ENCODE data around the gene NPFFR2.
"Not testable (repeated sequence)": the region's sequence is repeated elsewhere in the genome, so short reads cannot be mapped to it uniquely, and the experiment has no call there.

NPFFR2 gene

DNA sequence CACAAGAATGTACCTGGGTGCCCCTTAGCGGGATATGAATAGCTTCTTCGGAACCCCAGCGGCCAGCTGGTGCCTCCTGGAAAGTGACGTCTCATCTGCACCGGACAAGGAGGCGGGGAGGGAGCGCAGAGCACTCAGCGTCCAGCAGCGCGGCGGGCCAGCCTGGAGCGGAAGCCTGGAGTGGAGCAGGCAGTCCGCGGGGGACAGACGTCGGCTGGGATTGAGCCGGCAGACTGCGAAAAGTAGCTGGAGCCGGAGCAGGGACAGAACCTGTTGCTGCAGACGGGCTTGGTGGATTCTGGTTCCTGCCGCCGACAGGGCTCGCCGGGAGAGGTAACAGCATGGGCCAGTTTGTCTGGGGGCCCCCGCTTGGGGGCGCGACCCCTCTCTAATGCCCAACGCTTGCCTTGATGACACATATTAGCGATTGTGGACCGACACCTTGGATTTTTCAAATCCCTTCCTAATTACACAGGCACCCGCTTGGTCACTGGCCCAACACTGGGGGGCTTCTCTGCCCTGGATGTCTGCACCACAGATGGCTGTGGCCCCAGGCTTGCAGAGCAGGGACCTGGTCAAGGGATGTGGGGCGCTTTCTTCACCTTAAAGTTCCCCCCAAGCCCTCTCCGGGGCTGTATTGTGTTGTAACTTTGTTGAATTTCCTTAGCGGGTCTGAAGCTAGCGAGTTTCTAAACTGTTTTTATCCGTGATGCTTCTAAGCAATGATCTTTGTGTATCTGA lies at the start of gene NPFFR2:
NPFFR2 (plus strand) TSS at position 133 of the 741 bp plus-strand sequence. CDS start 96,592 bp downstream, outside the sequence.
- no peak for DNase-seq (ENCODE audit: low spot score)

GRCh38 chr4:71992571-71993312 lies 39.1 kb upstream of the NPFFR2 start:
- no peak for DNase-seq (ENCODE audit: low spot score)

DNA sequence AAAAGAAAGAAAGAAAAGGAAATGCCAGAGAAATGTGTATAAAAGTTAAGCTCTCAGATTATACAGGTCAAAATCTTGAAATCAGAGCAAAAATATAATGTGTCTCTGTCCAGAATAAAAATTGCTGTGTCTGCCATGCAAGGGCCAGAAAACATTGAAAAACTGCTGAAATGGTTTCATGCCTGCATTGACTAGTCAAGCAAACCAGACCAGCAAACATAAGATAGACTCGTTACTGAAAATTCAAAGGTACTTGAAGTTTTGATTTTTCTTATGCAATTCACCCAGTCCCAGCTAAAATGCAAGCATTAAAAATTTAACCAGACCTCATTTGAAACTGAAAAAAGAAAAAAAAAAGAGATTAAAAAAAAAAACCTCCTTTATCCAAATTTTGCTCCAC lies 37.2 kb upstream of the NPFFR2 start:
- no peak for DNase-seq (ENCODE audit: low spot score)

DNA sequence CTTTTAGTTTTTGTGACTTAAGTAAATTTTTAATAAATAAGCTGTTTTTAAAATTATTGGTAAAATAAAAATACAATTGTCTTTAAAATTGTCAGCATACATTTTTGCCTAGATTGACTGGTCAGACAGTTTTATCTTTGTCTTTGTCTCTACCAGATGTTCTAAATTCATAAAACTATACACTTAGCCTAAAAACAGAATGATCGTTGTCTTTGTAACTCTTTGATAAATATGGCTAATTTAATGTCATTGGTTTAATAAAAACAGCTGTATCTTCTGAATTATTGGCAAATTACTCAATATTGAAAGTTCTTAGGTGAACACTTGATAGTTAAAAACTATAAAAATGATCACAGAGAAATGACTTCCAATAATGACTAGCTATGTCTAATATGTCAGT lies 36.5 kb upstream of the NPFFR2 start:
- DNase-seq (ENCODE audit: low spot score), result no peak

- DNase-seq (ENCODE audit: low spot score), result no peak
These were observed 25.2 kb upstream of the NPFFR2 start for GRCh38 chr4:72006586-72006985.

DNA sequence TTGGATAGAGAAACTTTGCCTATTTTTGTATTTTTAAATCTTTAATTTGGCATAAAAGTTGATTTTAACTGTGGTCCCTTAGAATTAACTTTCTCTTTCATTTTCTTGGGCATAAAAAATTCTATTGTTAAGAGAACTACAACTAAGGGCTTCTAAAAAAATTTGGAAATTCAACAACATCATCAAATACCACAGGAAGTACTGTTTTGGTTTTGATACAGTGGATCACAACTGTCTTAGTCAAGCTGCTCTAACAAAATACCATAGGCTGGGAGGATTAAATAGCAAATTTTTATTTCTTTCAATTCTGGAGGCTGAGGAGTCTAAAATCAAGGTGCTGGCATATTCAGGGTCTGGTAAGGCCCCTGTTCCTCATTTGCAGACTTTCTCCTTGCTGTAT lies 19.9 kb upstream of the NPFFR2 start:
- no peak for DNase-seq (ENCODE audit: low spot score)

GRCh38 chr4:72016011-72016410 lies 15.8 kb upstream of the NPFFR2 start:
- DNase-seq (ENCODE audit: low spot score), result no peak

DNA sequence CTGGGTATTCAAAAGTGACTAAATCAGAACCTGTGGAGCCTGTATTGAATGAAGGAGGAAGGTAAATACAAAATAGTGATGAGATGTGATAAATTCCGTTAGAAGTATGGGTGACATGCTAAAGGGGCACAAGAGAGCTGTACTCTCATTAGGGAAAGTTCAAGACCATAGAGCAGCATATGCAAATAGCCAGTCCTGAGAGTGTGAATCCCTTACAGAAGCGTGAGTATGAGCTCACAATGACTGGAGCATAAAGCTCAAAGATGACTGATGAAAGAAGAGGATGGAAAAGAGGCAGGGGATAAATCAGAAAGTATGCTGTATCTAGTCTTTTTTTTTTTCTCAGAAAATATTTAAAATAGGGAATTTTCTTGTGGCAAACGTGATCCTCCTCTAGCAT lies 12.1 kb upstream of the NPFFR2 start:
- no peak for DNase-seq (ENCODE audit: low spot score)

DNA sequence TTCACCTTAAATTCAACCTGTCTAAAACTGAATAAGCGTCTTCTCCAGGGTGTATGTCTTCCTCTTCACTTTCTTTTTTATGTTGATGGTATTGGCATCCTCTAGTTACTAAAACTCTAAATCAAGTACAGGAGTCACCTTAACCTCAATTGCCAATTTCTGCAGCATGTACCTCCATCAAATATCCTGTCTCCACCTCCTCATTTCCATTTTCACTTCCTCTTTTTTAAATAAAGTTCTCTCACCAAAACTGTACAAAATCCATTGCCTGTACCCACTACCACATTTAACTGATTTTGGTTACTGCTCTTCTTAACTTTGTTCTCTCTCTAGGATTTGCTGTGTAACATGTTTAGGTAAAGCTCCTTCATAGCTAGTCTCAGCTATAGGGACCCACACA lies 9.2 kb upstream of the NPFFR2 start:
- peak; percentile 5 for DNase-seq (ENCODE audit: low spot score)

DNA sequence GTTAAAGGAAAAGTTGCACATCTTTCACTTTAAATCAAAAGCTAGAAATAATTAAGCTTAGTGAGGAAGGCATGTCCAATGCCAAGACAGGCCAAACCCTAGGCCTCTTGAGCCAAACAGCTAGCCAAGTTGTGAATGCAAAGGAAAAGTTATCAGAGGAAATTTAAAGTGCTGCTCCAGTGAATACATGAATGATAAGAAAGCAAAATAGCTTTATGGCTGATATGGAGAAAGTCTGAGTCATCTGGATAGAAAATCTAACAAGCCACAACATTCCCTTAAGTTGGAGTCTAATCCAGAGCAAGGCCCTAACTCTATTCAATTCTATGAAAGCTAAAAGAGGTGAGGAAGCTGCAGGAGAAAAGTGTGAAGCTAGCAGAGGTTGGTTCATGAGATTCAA lies 23.8 kb downstream of the NPFFR2 start:
- DNase-seq (ENCODE audit: low spot score), result no peak

- no peak for DNase-seq (ENCODE audit: low spot score)
These were observed 31.9 kb downstream of the NPFFR2 start for GRCh38 chr4:72063726-72064125.

DNA sequence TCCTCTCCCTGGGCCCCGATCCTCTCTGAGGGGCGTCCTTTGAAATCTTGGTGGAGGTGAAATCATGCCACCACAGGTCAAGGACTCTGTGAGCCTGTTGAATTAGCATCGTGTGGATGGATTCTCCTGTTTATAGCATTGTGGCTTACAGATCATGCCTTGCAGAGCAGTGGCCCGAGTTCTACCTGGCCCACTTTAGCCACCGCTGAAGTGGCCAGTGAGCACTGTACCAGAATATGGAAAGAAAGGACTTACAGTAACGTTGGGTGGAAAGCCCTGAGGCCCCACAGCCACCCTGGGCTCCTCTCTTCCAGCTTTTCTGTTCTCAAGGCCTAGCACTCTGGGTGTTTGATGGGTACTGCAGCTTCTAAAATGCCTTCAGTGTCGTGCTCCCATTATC lies 35.3 kb downstream of the NPFFR2 start:
- DNase-seq (ENCODE audit: low spot score), result no peak

DNA sequence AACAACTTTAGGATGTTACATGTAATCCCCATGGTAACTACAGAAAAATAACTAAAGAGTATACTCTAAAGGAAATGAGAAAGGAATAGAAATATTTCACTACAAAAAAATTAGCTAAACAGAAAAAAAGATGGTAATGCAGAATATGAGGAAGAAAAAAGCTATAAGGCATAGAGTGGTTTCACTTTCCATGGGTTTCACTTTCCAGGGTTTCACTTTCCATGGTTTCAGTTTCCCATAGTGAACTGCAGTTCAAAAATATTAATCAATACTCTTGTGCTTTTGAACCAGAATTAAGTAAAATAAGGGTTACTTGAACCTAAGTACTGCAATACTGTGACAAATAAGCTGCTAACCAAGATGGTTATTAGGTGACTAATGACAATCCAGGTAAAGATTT lies 42.0 kb downstream of the NPFFR2 start:
- no peak for DNase-seq (ENCODE audit: low spot score)

- DNase-seq (ENCODE audit: low spot score), result no peak
These were observed 44.8 kb downstream of the NPFFR2 start for GRCh38 chr4:72076562-72076961.

GRCh38 chr4:72077346-72077745 lies 45.5 kb downstream of the NPFFR2 start:
- DNase-seq (ENCODE audit: low spot score), result no peak

- no peak for DNase-seq (ENCODE audit: low spot score)
These were observed 52.8 kb downstream of the NPFFR2 start for GRCh38 chr4:72084587-72085011.

DNA sequence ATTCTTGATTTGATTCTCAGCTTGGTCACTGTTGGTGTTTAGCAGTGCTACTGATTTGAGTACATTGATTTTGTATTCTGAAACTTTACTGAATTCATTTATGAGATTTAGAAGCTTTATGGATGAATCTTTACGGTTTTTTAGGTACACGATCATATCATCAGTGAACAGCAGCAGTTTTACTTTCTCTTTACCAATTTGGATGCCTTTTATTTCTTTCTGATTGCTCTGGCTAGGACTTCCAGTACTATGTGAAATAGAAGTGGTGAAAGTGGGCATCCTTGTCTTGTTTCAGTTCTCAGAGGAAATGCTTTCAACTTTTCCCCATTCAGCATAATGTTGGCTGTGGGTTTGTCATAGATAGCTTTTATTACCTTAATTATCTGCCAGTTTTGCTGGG lies 58.8 kb downstream of the NPFFR2 start:
- DNase-seq (ENCODE audit: low spot score), result not testable (repeated sequence)

DNA sequence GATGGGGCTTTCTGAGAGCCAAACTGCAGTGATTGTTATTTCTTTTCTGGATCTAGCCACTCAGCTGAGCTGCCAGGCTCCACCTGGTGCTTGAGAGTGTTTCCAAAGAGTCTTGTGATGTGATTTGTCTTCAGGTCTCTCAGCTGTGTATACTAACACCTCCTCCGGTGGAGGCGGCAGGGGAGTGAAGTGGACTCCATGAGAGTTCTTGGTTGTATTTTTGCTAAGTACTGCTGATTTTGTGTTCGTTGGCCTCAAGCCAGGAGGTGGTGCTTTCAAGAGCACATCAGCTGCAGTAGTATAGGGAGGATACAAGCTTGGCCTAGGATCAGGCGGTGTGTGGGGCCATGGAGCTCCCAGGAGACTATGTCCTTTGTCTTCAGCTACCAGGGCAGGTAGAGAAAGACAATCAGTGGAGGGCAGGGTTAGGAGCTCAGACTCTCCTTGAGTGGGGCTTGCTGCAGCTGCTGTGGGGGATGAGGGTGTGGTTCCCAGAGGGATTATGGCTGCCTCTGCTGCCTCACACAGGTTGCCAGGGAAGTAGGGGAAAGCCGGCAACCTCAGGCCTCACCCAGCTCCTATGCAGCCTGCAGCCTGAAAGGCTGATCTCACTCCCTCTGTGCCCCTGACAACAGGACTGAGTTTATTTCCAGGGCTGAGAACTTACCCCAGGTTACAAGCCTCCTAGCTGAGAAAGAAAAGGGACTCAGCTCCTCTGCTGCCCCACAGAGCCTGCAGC lies 62.4 kb downstream of the NPFFR2 start:
- DNase-seq (ENCODE audit: low spot score), result no peak

- no peak for DNase-seq (ENCODE audit: low spot score)
These were observed 75.7 kb downstream of the NPFFR2 start for GRCh38 chr4:72107456-72107855.

DNA sequence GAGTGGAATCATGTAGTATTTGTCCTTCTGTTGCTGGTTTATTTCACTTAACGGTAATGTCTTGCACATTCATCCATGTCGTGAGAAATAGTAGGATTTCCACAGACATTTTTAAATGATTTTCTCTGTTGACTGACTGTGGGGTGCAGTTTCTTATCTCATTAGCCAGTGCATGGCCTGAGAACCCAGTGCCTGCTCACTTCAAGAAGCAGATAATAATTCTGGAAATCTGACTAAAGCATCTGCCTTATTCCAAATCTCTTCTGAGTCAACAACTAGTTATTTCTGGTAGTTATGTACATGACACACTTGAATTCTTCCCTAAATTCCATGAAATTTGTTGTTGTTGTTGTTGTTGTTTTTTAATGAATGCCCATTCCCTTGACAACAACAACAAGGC lies 77.6 kb downstream of the NPFFR2 start:
- DNase-seq (ENCODE audit: low spot score), result no peak

GRCh38 chr4:72109959-72110497 lies 78.2 kb downstream of the NPFFR2 start:
- DNase-seq (ENCODE audit: low spot score), result no peak

- no peak for DNase-seq (ENCODE audit: low spot score)
These were observed 79.1 kb downstream of the NPFFR2 start for GRCh38 chr4:72110886-72111285.

DNA sequence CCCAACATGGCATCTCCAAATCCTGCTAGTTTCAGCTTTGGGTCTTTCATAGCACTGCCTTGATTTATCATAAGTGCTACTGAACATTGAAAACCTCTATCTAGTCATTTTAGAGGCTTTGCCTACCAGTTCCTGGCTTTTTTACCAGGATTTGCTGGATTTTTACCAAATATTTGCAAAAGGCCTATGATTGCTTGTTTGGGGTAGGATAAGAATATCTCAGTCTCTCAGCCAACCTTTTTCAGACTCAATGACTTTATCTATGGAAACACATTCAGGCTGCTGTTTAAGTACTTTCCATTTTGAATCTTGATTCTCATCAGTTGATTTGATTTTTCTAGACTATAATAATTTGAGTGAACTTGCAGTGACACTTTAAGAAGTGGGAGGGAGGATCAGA lies 80.1 kb downstream of the NPFFR2 start:
- no peak for DNase-seq (ENCODE audit: low spot score)

Measured in NAMALWA (cell line).